ENCODE results near the gene ST7.

The ST7 gene

DNA sequence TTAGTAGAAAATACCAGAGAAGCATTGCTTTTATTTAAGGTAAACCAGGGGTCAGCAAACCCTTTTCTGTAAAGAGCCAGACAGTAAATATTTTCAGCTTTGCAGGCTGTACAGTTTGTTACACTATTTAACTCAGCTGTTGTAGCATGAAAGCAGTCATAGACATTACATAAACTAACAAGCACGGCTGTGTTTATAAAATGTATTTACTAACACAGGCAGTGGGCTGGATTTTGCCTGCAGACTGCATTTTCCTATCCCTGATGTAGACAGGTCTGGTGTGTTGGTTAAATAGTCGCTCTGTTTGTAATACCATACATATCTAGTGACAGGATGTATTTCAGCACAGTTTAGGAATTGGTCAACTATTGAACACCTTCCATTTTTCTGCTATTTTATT is 129.3 kb downstream of the ST7 start:
- TF ChIP-seq JUND (IDR thresholded peaks at IDR 0.05; ENCODE audit: low read depth), result no peak
- no peak for DNase-seq (ENCODE audit: low read depth in 1 of 2, low spot score in 1 of 2)
- in situ Hi-C loops (cut with HindIII; ENCODE audit: low pct_unique_long_range_greater_than_20kb, low sequenced_read_pairs), result no loop called here

GRCh38 chr7:117083648-117084047 is 130.3 kb downstream of the ST7 start:
- no peak for TF ChIP-seq JUND (IDR thresholded peaks at IDR 0.05; ENCODE audit: low read depth)
- in situ Hi-C loops (cut with HindIII; ENCODE audit: low pct_unique_long_range_greater_than_20kb, low sequenced_read_pairs), result no loop called here
- DNase-seq (ENCODE audit: low read depth in 1 of 2, low spot score in 1 of 2), result no peak

- no peak for DNase-seq (ENCODE audit: low read depth in 1 of 2, low spot score in 1 of 2)
- in situ Hi-C loops (cut with HindIII; ENCODE audit: low pct_unique_long_range_greater_than_20kb, low sequenced_read_pairs), result no loop called here
- TF ChIP-seq JUND (IDR thresholded peaks at IDR 0.05; ENCODE audit: low read depth), result no peak
These were observed 131.0 kb downstream of the ST7 start for GRCh38 chr7:117084286-117084685.

DNA sequence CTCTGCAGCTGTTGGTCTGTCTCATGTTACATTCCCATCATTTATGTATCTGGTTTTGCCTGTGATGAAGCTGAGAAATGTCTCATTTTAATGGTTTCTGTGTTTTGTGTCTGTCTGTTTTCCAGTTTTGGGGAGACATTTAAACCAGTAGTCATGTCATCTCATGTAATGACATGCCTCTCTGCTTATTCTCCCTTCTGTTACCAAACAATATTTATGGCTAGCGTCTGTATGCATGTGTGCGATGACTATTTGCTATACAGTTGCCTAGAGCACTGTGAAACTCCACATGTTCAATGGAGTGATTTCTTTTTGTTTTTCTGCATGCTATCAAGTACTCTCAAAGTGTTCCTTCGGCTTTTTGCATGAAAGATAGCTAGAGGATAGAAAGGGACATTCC is 132.0 kb downstream of the ST7 start:
- DNase-seq (ENCODE audit: low read depth in 1 of 2, low spot score in 1 of 2), result no peak
- in situ Hi-C loops (cut with HindIII; ENCODE audit: low pct_unique_long_range_greater_than_20kb, low sequenced_read_pairs), result no loop called here
- TF ChIP-seq JUND (IDR thresholded peaks at IDR 0.05; ENCODE audit: low read depth), result no peak

DNA sequence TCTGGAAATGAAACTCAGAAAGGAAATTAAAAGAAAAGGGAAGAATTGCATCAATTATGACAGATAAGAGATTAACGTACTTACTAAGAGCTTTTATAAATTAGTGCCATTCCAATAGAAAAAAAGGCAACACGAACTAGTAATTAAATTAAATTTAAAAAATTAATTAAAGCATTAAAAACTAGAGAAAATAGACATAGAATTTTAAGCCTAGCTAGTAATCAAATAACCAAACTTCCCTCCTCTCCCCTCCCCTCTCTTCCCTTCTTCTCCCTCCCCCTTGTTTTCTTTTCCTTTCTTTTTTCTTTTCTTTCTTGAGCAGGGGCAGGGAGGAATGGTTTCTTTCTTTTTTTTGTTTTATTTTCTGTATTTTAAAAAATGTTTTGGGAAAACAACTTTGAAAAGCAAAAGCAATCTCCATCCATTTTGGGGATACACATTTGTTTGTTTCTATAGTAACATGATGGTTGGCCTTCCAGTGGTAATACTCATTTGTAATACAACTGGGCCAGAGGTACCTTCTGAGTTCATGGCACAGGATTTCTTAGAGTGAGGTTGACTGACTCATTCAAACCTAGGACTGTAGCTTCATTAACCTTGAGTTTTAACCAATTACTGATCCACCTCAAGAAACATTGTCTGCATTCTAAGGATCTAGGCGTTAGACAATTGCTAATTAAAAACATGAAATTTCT is 132.6 kb downstream of the ST7 start:
- in situ Hi-C loops (cut with HindIII; ENCODE audit: low pct_unique_long_range_greater_than_20kb, low sequenced_read_pairs), result no loop called here
- no peak for TF ChIP-seq JUND (IDR thresholded peaks at IDR 0.05; ENCODE audit: low read depth)
- no peak for DNase-seq (ENCODE audit: low read depth in 1 of 2, low spot score in 1 of 2)

GRCh38 chr7:117086788-117087187 is 133.5 kb downstream of the ST7 start:
- TF ChIP-seq JUND (IDR thresholded peaks at IDR 0.05; ENCODE audit: low read depth), result no peak

GRCh38 chr7:117087639-117088396 is 134.5 kb downstream of the ST7 start:
- no peak for TF ChIP-seq JUND (IDR thresholded peaks at IDR 0.05; ENCODE audit: low read depth)
- in situ Hi-C loops (cut with HindIII; ENCODE audit: low pct_unique_long_range_greater_than_20kb, low sequenced_read_pairs), result no loop called here
- DNase-seq (ENCODE audit: low read depth in 1 of 2, low spot score in 1 of 2), result no peak

More at GRCh38 chr7:117086788-117087187, 133.5 kb downstream of the ST7 start:
- in situ Hi-C loops (cut with HindIII; ENCODE audit: low pct_unique_long_range_greater_than_20kb, low sequenced_read_pairs), result no loop called here
- no peak for DNase-seq (ENCODE audit: low read depth in 1 of 2, low spot score in 1 of 2)

GRCh38 chr7:117088623-117089194 is 135.4 kb downstream of the ST7 start:
- in situ Hi-C loops (cut with HindIII; ENCODE audit: low pct_unique_long_range_greater_than_20kb, low sequenced_read_pairs), result no loop called here
- no peak for TF ChIP-seq JUND (IDR thresholded peaks at IDR 0.05; ENCODE audit: low read depth)
- DNase-seq (ENCODE audit: low read depth in 1 of 2, low spot score in 1 of 2), result no peak

- TF ChIP-seq JUND (IDR thresholded peaks at IDR 0.05; ENCODE audit: low read depth), result no peak
- DNase-seq (ENCODE audit: low read depth in 1 of 2, low spot score in 1 of 2), result no peak
- in situ Hi-C loops (cut with HindIII; ENCODE audit: low pct_unique_long_range_greater_than_20kb, low sequenced_read_pairs), result no loop called here
These were observed 137.5 kb downstream of the ST7 start for GRCh38 chr7:117090791-117091190.

GRCh38 chr7:117091721-117092120 is 138.4 kb downstream of the ST7 start:
- no peak for TF ChIP-seq JUND (IDR thresholded peaks at IDR 0.05; ENCODE audit: low read depth)
- in situ Hi-C loops (cut with HindIII; ENCODE audit: low pct_unique_long_range_greater_than_20kb, low sequenced_read_pairs), result no loop called here
- no peak for DNase-seq (ENCODE audit: low read depth in 1 of 2, low spot score in 1 of 2)

GRCh38 chr7:117092785-117093184 is 139.5 kb downstream of the ST7 start:
- no peak for TF ChIP-seq JUND (IDR thresholded peaks at IDR 0.05; ENCODE audit: low read depth)
- in situ Hi-C loops (cut with HindIII; ENCODE audit: low pct_unique_long_range_greater_than_20kb, low sequenced_read_pairs), result no loop called here
- no peak for DNase-seq (ENCODE audit: low read depth in 1 of 2, low spot score in 1 of 2)

DNA sequence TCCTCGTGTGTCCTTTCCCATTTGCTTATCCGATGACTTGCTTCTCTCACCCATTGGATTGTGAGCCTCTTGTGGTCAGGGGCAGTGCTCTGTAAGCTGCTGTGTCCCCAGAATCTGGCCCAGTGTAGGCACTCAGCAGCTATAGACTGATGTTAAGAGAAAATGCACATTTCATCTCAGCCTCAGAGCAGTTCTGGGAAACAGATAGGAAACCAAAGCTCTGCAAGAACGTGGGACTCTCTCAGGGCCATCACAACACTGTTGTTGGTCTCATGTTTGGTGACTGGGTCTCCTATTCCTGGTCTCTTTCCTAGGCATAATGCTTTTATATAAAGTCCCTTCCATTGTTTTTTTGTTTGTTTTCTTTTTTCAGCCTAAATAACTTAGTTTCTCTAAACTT is 141.2 kb downstream of the ST7 start:
- in situ Hi-C loops (cut with HindIII; ENCODE audit: low pct_unique_long_range_greater_than_20kb, low sequenced_read_pairs), result no loop called here
- TF ChIP-seq JUND (IDR thresholded peaks at IDR 0.05; ENCODE audit: low read depth), result no peak
- DNase-seq (ENCODE audit: low read depth in 1 of 2, low spot score in 1 of 2), result no peak

GRCh38 chr7:117095055-117095454 is 141.8 kb downstream of the ST7 start:
- DNase-seq (ENCODE audit: low read depth in 1 of 2, low spot score in 1 of 2), result no peak
- in situ Hi-C loops (cut with HindIII; ENCODE audit: low pct_unique_long_range_greater_than_20kb, low sequenced_read_pairs), result no loop called here
- no peak for TF ChIP-seq JUND (IDR thresholded peaks at IDR 0.05; ENCODE audit: low read depth)

Data from T47D (cell line).